Activated CD4-positive, alpha-beta T cell treated with anti-CD3 and anti-CD28 coated beads, Interleukin-2, Interleukin-6, amounts not matched to agents 100 ng/mL and 50 ng/mL, durations not matched to agents 16 hours and 8 hours (primary cell): ENCODE measurements around the gene ECT2L.

ENCODE experiments used
- DNase-seq: peaks from one replicate; pipeline ENCODE4 v3.0.0-alpha.2; 2020

Gene ECT2L, protein sequence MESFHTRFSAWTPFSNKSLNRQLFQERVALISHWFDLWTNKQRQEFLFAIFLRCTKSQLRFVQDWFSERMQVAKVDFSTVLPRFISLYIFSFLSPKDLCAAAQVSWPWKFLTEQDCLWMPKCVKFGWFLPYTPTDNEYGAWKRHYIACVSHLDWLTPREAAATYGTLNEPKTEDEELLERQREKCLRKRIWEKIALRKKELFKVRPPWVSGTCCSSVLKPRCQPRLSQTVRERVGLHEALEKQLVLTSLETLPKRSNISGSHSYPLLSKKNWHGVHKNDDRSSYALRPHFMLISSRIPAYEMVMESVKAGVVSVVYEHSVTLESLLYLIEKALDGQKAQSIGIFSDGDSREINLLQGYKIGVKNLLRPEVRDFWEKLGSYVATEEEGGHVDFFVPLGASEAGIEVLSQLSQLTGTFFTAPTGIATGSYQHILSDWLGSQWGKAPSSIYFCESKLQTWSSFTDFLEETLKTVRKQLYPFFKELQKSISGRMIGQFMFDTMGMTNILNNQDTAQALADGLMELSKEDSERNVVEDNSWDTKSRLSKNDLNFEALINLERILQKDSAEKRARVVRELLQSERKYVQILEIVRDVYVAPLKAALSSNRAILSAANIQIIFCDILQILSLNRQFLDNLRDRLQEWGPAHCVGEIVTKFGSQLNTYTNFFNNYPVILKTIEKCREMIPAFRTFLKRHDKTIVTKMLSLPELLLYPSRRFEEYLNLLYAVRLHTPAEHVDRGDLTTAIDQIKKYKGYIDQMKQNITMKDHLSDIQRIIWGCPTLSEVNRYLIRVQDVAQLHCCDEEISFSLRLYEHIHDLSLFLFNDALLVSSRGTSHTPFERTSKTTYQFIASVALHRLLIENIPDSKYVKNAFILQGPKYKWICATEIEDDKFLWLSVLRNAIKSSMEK

DNA sequence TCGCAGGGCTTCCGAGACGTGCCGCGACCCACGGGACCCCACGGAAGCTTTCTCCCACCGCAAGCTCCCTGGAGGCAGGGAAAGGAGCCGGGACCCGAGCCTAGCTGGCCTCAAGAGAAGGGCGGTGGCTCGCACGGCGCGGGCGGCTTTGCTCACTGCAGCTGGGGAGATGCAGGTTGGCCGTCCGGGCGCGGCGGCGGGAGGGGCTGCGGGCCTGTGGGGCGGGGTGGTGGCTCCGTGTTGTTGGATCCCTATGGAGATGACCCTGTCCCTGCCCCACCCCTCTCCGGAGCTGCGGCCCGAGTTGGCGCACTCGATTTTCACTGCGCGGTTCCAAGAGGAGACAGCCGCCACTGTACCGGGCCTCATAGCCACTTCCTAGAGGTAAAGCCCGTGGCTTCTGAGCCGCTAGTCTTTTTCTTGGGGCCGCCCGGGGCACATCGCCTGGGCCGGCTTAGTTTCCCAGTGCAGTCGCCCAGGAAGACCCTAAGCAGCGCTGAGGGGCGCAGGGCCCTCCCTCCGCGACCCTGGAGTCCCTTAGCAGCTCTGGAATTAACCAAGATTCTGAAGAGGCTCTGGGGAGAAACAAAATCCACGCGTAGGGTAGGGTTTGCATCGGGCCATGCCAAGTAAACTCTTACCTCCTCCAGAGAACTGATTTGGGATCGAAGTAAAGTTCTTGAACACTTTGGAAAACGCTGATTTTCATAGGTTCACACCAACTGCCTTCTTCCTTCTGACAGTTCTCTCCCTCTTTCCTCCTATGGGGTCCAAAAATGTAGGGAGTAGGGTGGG is at the start of gene ECT2L:
Gene ECT2L, plus strand, starts transcription at position 279 of the 795 bp plus-strand sequence. CDS start 17,188 bp downstream, outside the sequence.
- DNase-seq = no peak

DNA sequence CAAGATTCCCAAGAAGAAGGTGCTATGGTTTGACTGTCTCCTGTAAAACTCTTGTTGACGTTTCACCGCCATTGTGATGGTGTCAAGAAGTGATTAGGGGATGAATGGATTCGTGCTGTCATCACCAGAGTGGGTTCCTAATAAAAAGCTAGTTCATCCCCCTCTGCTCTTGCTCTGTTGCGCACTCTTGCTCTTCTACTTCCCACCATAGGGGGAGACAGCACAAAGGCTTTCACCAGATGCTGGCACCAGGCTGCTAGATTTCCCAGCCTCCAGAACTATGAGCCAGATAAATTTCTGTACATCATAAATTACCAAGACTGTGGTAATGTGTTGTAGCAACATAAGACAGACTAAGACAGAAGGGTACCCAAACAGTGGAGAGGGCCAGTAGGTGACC is 43.9 kb upstream of the ECT2L start:
- no peak for DNase-seq

DNA sequence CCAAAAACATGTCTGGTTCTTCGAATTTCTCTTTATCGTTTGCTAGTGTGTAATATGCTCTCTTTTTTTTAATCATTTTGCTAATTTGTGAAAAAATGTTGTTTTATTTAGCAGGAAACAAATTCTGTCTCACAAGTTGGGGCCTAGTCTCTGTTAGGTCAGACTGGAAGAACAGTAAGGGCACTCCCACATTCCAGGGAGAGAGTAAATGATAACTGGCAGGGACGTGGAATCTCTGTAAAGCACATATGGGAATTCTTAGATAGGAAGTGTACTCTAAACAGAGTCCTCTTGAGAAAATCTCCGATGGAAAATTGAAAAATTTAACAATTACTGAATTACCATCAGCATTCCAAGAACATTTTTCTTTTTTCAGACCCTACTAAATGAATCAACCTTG is 38.8 kb upstream of the ECT2L start:
- DNase-seq = no peak

DNA sequence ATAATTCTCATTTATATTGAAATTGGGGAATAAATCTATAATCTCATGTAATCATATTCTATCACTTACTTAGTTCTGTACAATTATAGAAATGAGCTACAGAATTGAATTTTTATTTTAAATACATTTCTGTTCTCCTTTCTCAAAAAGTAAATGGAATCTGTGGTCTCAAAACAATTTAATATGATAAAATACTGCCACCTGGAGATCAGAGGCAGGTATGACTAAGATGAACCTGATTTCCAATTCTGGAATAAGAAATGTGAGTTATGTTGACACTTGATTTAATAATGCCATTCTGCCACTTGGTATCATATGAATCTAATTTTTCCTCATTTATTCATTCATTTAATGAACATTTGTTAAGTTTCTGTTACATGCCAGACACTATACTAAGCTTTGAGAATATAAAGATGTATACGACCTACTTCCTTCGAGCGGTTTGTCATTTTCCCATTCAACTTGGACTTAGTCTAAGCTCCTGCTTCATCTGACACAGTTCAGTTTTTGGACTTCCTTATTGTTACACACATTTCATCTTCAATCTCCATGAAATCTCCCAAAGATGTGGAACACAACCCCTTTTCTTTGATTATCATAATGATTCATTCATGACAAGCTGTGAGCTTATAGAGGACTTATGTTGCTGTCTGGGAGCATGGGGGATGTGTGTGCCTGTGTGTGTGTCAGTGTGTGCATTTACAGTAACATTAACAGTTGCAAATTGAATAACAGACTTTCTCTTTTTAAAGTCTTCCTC is 29.8 kb upstream of the ECT2L start:
- DNase-seq = peak; percentile 40

DNA sequence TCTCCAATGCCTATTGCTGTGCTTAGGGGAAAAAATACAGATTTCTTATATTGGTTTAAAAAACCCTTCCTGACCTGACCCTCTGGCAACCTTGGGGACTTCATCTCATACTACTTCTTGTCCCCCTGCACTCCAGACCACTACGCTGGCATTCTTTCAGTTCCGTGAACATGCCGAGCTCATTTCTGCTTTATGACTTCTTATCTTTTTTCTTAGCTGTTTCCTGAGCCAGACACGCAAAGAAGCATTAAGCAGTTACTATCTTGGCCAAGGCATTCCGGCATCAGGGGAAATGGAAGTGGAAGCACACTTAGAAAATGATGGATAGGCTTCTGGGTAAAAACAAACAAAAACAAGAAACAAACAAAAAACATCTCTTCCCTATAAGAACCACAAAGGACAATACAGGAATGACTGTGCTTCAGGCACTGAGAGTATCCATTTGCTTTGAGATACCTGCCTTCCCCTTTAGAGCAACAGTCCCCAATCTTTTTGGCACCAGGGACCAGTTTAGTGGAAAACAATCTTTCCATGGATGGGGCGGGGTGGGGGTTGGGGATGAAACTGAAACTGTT is 26.7 kb upstream of the ECT2L start:
- DNase-seq = no peak

DNA sequence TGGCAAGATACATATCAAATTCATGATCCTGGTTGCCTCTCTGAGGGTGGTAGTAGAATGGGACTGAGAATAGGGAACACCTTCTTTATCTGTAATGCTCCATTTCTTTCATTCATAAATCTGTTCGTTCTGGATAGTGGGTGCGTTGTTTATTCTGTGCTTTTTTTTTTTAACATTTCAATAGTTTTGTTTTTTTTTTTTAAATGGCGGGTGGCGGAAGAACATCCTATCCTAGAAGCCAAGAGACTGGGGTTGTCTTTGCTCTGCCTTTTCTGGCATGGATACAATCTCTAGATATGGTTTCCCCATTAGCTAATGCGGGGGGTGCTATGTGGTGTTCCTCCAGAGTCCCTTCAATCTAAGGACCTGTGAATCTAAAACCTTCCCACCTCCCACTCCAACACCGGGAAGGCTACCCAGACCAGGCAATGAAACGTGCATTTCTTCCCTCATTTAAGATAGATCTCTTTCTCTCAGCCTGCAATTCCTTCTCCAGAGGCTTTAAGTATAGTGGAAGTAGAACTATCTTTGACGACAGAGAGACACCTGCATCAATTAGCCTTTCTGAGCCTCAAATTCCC is 23.2 kb upstream of the ECT2L start:
- peak; percentile 4 for DNase-seq

DNA sequence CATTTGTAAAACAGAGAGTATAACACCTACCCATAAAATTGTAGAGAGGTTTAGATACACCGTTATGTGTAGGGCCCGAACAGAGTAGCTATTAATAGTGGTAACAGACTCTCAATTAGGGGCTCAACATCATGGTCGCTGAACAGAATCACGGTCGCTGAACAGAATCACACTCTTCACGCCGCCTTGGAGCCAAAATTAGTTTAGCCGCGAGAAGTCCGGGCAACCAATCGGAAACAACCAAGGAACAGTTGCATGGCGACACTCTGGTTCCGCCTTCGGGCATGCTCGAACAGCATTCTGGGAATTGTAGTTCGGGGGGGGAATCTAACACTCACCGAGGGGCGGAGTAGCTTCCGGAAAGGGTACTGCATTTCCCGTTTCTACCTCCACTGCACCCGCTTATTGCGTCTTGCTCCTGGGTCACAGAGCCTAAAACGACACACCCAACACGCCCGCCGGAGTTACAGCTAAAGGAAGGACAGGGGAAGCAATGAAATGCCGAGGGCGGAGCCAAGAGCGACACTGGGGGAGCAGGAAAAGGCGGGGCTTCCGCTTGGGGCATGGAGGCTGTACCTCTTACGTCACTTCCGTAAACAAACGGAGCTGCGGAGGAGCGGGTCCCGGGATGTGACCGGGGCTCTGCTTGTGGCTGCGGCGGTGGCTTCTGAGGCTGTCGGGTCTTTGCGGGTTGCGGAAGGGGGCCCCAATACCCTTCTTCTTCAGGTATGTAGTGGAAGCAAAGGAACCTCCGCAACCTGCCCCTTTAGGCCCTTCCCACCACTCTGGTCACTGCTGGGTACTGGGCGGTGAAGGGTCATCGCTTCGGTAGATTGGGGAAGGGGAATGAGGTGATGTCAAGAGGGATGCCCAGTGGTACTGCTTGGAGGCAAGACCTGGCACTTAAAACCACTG is 22.5 kb upstream of the ECT2L start, which contains the start of gene CCDC28A:
Gene CCDC28A, plus strand, starts transcription at position 593 of the 915 bp plus-strand sequence. CDS start 2,352 bp downstream, outside the sequence.
- DNase-seq = peak; percentile 96

DNA sequence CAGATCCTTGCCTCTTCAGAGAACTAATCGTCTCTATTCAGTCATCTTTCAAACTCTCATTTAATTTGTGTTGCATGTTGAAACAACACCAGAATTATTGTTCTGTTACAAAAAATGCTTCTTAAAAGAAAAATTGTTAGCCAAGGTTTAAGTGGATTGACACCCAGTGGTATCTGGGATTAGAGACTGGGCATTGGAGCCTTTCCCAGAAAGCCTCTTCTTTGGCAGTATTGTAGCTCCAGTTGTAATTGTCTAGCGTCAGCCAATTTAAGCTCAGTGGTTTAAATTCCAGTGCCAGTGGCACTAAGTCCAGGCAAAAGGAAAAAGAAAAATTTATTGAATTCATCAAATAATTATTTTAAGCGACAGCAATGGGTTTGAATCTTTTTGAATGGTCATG is 21.5 kb upstream of the ECT2L start:
- no peak for DNase-seq

DNA sequence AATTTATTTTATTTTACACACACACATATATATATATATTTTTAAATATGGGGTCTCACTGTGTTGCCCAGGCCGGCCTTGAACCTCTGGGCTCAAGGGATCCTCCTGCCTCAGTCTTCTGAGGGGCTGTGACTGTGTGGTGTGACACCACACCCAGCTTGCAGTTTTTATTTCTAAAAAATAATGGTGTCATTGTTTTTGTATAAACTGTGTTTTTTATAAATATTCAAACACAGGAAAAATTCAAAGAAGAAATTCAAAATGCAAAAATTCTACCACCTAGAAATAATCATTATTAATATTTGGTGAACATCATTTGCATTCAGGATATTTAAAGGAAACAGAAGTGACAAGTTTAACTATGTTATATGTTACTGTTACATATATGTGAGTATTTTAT is 19.2 kb upstream of the ECT2L start:
- no peak for DNase-seq

DNA sequence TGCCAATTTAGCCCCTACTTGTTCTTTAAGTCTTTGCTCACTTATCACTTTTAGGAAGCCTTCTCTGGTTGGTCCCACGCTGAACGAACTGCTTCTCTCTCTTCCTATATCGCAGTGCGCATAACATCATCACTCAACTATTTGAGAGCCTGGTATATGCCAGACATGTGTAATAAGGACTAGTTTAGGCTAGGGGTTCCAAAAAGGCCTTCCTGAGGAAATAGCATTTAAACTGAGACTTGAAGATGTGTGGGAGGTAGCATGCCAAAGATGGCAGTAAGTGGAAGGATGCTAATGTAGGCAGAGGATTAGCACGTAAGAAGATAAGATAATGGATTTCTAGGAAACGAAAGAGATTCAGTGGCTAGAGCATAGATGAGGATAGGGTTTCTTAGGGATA is 17.6 kb upstream of the ECT2L start:
- no peak for DNase-seq

DNA sequence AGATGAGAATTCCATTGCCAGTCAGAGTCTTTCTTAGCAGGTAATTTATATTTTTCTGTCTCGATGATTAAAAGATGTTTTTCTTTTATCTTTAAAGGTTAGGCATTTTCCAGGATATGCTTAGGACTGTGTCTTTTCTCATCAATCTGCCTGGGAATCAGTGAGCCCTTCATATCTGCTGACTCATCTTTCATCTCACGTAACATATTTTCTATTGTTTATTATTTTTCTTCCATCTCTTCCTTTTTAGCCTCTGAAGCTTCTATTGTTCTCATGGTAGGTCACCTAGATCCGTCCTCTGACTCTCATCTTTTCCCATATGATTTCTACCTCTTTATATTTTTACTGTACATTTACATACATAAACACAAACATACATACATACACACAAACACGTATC is 13.6 kb upstream of the ECT2L start:
- no peak for DNase-seq

DNA sequence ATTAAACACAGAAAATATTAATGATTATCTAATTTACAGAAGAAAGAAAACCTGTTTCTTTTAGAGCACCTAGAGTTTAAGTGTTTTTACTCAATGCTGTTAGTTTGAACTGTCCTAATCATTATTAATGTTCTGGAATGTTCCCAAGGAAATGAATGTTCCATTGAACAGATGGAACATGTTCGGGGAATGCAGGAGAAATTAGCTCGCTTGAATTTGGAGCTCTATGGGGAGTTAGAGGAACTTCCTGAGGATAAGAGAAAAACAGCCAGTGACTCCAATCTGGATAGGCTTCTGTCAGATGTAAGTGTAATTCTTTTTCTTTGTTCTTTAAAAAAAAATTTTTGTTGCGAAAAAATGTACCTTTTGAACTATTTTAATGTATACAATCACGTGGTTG is 10.8 kb upstream of the ECT2L start:
- DNase-seq = no peak

DNA sequence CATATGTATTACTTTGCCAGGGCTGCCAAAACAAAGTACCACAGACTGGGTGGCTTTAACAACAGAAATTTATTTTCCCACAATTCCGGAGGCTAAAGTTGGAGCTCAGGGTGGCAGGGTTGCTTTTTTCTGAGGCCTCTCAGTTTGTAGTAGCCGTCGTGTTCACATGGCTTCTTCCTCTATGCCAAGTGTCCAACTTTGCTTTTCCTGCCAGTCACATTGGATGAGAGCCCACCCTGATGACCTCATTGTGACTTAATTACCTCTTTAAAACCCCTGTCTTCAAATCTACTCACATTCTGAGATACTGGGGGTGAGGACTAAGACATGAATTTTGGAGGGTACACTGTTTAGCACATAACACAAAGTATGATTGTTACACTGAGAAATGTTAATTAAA is 9.9 kb upstream of the ECT2L start:
- DNase-seq = no peak

DNA sequence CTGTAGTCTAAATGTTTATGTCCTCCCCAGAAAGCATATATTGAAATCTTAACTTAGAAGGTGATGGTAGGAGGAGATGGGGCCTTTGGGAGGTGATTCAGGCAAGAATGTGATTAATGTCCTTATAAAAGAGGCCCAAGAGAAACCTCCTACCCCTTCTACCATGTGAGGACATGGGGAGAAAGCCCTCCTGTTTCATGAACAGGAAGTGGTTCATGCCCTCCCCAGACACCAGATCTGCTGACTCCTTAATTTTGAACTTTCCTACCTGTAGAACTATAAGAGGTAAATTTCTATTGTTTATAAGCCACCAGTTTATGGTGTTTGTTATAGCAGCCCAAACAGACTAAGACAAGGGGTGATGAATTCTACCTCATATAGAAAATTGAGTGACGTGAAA is 8.7 kb upstream of the ECT2L start:
- DNase-seq = no peak

DNA sequence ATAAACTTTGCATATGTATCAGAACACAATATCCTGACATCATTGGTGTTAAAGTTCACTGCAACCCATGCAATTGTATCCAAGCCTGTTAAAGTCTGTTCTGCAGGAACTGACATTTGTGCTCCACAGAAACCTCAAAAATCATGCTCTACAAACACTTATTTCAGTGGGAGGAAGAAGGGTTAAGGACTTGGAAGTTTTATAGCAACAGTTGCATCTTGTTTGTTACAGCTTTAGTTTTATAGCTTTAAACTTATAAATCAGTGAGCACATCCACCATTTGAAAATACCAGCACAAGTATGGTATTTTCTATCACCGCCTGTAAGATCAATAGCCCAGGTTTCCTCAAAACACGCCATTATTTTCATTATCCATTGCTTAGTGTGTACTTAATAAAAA is 884 bp downstream of the ECT2L start:
- DNase-seq = no peak

DNA sequence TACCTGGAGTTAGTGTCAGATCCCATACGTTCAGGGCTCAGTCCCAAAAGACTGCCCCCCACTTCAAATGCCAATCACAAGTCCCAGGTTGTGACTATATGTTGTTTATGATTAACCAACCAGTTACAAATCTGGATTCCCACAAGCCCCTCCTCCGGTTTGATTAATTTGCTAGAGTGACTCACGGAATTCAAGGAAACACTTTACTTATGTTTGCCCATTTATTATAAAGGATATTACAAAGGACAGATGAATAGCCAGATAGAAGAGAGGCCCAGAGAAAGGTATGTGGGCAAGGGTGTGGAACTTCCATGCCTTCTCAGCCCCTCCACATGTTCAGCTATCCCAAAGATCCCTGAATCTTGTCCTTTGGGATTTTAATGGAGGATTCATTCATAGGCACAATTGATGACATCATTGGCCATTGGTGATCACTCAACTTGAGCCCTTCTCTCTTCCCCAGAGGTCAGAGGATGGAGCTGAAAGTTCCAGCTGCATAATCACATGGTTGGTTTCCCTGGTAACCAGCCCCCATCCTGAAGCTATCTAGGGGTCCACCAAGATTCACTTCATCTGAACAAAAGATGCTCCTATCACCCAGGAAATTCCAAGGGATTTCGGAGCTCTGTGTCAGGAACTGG is 2.0 kb downstream of the ECT2L start:
- DNase-seq = no peak

DNA sequence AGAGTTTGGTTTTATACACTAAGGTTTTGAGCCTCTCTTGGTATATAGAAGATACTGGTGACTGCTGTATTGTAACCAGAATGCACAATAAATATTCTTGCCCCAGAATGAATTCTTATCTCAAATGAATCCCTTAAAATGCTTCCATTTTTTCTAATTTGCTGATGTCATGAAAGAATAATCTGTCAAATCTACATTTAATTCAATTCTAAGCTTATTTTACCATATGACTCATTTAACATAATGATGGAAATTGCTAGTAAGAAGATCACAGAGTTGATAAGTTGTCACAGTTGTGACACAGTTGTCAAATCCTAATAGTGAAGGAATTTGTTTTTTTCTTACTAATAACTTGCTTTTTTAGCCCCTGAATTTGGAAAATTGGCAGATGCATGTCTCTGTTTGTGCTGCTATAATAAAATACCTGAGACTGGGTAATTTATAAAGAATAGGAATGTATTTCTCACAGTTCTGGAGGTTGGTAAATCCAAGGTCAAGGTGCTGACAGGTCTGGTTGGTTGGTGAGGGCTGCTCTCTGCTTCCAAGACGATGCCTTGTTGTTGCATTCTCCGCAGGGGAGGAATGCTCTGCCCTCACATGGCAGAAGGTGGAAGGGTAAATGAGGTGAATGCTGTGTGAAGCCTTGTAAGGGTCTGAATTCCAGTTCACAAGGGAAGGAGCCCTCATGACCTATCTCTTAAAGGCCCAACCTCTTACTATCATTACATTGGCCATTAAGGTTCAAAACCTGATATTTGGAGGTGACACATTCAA is 4.7 kb downstream of the ECT2L start:
- DNase-seq = no peak

DNA sequence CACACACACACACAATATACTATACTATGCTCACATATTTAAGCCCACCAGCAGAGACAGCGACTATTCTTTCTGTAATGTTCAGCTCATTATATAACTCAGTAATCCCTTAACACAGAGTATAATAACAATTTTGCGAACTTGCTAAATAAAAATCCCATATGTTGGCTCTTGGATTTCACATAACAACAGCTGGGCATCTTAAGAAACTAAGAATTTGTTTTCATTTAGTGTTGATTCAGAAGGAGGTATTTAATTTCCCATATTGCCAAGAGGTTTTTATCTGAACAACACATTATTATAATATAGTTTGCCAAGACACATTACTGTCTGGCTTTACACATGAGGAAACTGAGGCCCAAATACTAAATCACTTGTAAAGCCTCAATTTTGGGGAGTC is 7.4 kb downstream of the ECT2L start:
- no peak for DNase-seq

DNA sequence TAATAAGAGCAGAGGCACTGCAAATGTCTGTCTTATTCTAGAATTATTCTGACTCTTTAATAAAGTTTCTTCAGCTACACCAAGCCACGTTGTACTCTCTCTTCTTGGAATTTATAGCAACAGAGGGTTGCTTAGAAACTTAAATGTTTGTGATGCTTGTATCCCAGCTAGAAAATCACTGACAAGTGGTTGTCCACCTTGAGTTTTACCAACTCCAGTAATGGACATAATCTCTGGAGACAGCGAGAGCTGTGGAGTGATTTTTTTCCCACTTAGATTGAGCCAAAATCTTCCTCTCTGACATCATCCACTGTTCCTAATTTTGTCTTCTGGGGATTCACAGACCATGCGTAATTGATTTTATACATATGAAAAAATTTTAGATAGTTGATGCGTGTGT is 8.0 kb downstream of the ECT2L start:
- no peak for DNase-seq
